ENCODE data around the gene NEUROD6.

The NEUROD6 gene

DNA sequence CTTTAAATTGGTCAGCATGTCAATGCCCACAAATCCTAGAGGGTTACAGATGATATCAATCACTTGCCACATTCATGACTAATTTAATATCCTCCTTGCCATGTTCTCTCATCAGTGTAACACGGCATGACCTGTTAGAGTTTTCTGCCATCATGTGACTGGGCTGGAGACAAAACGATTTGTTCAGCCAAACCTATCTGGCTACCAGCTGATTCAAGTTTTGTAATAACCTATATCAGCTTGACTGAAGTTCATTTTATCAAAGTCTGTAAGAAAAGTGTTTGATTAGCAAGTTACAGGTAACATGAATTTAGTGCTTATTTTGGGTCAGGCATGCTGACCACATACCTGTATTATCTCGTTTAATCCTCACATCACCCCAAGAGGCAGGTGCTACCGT, 25.7 kb downstream of the NEUROD6 start:
- DNase-seq, result no peak
- no peak overlapping the region for H3K4me3 ChIP-seq (ENCODE audit: low read depth, low read length)
- no peaks in the 10 kb centered on the region for H3K4me1 ChIP-seq
- H3K27me3 ChIP-seq, result peaks cover 6% of the 10 kb centered on the region; the same call in 1 of the 2 replicates
- no peaks in the 10 kb centered on the region for H3K36me3 ChIP-seq
- H3K9me3 ChIP-seq, result no peaks in the 10 kb centered on the region
- TF ChIP-seq CTCF (IDR thresholded peaks at IDR 0.05; ENCODE audit: low read depth, low read length), result no peak

GRCh38 chr7:31312889-31313288, 27.6 kb downstream of the NEUROD6 start:
- Histone ChIP-seq H3K9me3 (no peaks in the 10 kb centered on the region), H3K36me3 (no peaks in the 10 kb centered on the region), H3K27me3 (peaks cover 6% of the 10 kb centered on the region), H3K4me1 (no peaks in the 10 kb centered on the region), H3K4me3 (ENCODE audit: low read depth, low read length) (no peak overlapping the region)
- no peak for DNase-seq
- no peak for TF ChIP-seq CTCF (IDR thresholded peaks at IDR 0.05; ENCODE audit: low read depth, low read length)

- no peak for TF ChIP-seq CTCF (IDR thresholded peaks at IDR 0.05; ENCODE audit: low read depth, low read length)
- Histone ChIP-seq H3K9me3 (no peaks in the 10 kb centered on the region), H3K4me3 (ENCODE audit: low read depth, low read length) (no peak overlapping the region), H3K4me1 (no peaks in the 10 kb centered on the region), H3K36me3 (no peaks in the 10 kb centered on the region), H3K27me3 (peaks cover 6% of the 10 kb centered on the region)
- DNase-seq, result no peak
Observed at GRCh38 chr7:31311552-31311951, 29.0 kb downstream of the NEUROD6 start.

DNA sequence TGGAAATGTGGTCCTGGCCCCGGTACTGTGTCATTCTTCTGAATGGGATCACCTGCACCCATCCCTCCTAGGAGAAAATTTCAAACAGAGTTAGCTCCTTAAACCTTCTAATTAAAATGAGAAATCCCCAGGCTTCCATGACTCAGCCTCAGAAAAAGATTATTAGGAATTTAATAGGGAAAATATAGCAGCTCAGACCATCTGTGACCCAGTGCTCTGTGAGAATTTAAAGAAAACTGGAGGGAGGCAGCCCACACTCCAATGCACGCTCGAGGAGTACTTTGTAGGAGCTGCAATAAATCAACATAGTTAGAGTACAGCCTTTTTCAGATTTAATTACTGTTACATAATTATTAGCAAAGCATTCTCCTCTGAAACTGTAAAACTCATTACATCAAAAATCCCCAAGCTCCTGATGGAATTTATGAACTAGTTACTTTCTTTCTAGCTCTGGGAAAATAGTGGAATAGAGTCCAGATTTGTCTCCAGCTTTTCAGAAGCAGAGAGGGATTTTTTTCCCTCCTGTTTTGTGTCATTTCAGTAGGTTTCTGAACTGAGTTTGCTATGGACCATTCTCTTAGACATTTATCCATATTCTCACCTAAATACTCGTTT, 30.1 kb downstream of the NEUROD6 start:
- Histone ChIP-seq H3K9me3 (no peaks in the 10 kb centered on the region), H3K4me1 (no peaks in the 10 kb centered on the region), H3K36me3 (no peaks in the 10 kb centered on the region), H3K27me3 (peaks cover 6% of the 10 kb centered on the region), H3K4me3 (ENCODE audit: low read depth, low read length) (no peak overlapping the region)
- TF ChIP-seq CTCF (IDR thresholded peaks at IDR 0.05; ENCODE audit: low read depth, low read length), result no peak
- no peak for DNase-seq

DNA sequence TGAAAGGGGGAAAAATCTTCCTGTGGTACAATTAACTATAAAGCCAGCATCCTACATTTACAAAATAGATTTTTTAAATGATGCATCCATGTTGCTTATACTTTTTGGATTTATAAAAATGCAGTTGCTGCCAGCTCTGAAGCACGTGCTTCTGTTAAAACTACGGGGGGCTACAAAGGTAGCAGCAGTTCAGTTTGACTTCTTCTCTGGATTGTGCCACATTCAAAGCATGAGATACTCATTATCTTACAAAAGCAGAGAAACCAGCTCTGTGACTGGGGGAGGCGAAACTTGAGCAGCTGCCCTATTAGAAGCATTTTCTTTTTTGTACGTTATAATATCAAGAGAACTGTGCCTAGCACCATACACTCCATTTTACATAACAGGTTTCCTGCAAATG, 31.1 kb downstream of the NEUROD6 start:
- H3K9me3 ChIP-seq, result no peaks in the 10 kb centered on the region
- TF ChIP-seq CTCF (IDR thresholded peaks at IDR 0.05; ENCODE audit: low read depth, low read length), result no peak
- H3K4me1 ChIP-seq, result no peaks in the 10 kb centered on the region
- H3K4me3 ChIP-seq (ENCODE audit: low read depth, low read length), result no peak overlapping the region
- no peak for DNase-seq
- H3K27me3 ChIP-seq, result peaks cover 6% of the 10 kb centered on the region
- H3K36me3 ChIP-seq, result no peaks in the 10 kb centered on the region

DNA sequence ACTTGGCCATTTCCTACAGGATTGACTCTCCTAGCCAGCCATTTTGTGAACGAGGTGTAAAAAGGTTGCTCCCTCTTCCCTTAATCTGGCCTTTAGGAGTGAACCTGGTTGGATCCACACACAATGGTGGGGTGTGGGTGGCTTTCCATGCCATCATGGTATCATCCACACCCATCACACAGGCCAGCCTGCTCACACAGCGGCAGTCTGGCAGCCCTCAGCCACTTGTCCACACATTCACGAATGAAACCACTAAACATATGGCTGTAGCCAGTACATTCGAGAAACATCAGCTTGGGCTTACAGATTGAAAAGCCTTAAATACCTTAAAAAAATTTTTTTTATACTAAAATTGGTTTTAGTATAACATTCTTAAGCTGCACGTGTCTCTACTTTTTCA, 31.9 kb downstream of the NEUROD6 start:
- DNase-seq, result no peak
- no peak for TF ChIP-seq CTCF (IDR thresholded peaks at IDR 0.05; ENCODE audit: low read depth, low read length)
- H3K27me3 ChIP-seq, result peaks cover 8% of the 10 kb centered on the region
- H3K9me3 ChIP-seq, result no peaks in the 10 kb centered on the region
- no peak overlapping the region for H3K4me3 ChIP-seq (ENCODE audit: low read depth, low read length)
- no peaks in the 10 kb centered on the region for H3K4me1 ChIP-seq
- no peaks in the 10 kb centered on the region for H3K36me3 ChIP-seq

Data from BE2C (cell line).